NCI-H146 treated with DMSO at 0.1 percent for 48 hours (cell line): Measurements from ENCODE around the gene KCNH5.
"Not testable (repeated sequence)": the region's sequence is repeated elsewhere in the genome, so short reads cannot be mapped to it uniquely, and the experiment has no call there.

Source experiments
- DNase-seq: peaks from one replicate; lab custom pipeline; 2025; ENCODE audit not compliant: unreplicated experiment; lab: John Stamatoyannopoulos, UW

Gene KCNH5

DNA sequence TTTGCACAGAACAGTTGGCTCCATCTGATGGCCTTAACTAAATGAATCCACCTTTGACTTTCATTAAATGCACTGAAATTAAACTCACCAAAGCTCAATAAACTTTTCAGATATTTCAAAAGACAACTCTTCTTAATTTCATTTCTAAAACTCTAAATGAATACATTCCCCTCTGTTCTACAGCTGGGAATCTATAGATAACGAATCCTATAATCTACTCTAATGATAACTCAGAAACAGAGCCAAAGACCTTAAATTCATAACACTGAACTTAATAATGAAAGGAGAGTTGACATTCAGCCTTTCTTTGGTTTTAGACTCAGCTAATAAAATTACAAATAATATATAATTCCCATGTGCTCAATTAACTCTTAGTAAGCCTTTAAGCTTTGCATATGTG, 150.5 kb downstream of the KCNH5 start:
- DNase-seq, result no peak

DNA sequence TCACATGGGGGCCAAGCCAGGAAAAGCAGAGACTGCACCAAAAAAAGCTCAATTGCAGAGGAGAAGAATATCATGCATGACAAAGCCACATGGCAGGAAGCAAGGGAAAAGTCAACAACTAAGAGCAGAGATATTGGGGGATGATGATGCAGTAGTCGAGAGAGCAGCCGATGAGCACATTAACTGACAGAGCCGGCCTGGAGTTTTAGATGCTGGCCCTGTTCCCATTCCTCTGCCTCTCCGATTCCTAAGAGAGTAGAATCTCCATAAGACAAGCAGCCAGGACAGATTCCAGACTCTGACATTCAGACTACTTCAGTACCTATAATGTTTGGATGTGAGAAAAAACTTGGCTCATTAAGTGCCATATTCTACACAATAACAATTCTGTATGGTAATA, 155.9 kb downstream of the KCNH5 start:
- DNase-seq, result no peak

GRCh38 chr14:62886461-62886860, 158.8 kb downstream of the KCNH5 start:
- no peak for DNase-seq

DNA sequence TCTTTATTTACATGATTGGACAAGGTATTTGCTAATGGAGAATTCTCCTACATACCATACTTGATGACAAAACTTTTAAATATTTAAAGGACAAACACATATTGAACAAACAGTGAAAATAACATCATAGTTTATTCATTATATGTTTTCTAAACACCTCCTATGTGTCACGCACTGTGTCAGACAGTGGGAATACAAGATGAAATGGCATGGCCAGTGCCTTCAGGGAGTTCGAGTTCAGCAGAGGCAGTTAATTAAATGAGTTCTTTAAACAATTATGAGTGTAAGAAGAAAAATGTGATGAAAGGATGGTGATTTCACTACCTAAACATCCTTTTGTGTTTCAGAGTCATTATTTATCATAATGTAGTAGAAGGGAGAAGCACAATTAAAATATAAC, 159.8 kb downstream of the KCNH5 start:
- DNase-seq, result no peak

DNA sequence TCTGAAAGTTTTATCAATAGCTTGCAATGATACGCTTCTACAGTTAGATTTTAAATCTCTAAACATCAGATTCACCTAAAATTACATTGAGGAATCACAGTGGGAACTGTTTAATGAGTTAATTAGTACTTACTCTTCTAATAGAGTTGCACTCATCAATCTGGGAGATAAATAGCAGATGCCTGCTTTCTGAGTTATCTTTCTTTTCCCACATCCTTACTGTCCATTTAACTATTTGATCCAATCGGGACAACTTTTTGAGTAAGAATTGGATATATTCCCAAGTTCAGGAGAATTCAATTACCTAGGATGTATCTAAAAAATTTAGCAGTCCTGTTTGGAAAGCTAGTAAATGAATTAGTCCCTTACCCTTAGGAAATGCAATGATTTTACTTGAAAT, 162.3 kb downstream of the KCNH5 start:
- DNase-seq, result no peak

DNA sequence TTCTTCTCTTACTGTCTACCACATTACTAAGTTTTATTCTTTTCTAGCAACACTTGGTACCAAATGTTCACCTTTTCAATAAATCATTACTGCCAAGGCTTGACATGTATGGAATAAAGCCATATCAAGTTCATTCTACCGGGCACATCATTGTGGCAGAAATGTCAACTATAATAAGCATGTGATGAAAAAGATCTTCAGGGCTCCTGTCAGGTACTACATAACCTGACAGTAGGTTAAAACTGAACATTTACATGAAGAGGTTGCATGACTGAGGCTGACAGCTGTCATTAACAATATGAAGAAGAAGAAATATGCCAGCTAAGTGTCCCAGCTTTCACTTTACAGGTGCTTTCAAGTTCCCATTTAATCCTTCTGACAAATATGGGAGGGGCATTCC, 178.9 kb downstream of the KCNH5 start:
- no peak for DNase-seq

DNA sequence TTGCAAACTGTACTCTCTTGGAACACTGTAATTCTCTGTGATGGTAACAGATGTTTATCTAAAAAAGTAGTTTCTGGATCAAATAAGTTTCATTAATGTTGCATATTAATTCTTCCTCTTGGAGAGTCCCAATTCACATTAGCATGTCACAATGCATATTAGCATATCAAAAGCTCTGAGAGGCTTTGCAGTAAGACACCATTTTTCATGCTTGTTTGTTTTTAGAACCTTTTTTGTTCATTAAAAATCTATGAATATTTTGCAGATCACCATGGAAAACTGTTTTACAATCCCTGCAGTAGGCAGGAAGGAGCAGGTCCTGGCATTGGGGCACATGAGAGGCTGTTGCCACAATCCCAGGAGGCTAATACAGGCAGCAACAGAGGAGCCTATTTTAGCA, 180.7 kb downstream of the KCNH5 start:
- no peak for DNase-seq

DNA sequence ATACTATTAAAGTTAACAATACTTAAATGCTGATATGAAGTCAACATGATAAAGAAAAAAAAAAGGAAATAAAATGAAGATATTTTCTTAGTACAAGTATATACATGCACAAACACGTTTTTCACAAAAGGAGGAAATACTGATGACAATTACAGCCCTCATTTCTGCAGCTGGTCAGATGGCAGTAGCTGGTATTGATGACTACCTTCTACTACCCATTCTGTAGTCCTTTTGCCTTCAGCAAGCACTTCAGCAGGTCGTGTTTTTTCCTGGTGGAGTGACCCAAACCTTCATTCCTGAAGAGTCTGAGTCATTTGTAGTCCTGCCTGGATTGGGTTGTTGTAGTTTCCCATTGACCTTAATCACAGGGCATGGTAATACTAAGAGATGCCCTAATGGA, 187.2 kb downstream of the KCNH5 start:
- DNase-seq, result not testable (repeated sequence)

DNA sequence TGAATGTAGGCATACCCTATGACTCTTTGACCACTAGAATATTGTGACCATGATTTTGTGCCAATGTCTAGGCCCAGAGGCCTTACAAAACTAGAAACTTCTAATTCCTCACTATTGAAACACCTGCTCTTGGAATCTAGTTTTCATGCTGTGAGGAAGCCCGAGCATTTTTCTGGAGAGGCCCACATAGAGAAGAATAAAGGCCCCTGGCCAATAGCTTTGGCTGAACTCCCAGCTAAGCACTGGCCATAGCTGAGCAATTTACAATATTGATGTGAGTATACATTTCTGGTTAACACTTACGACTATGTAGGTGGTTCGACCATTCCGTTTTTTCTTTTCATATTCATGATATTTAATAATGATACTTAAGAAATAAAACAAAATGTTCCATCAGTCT, 190.3 kb downstream of the KCNH5 start:
- DNase-seq, result no peak

GRCh38 chr14:62847168-62847567, 198.1 kb downstream of the KCNH5 start:
- DNase-seq, result no peak

DNA sequence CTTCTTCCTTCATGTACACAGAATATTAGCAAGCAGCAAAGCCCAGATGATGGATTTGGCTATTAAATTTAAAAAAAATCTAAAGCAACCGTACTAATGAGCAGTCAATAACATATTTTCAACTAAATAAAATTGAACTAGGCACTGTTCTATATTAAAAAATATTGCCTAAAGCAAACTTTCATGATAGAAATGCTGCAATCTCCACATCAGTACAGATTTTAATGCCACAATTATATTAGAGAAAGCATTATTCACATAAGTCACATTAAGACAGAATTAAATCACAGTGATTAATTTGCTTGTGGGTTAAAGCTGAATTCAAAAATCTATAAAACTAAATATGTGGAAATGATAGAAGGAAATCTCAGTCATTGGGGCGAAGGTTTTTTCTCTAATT, 200.7 kb downstream of the KCNH5 start:
- DNase-seq, result no peak

GRCh38 chr14:62824086-62824485, 221.2 kb downstream of the KCNH5 start:
- no peak for DNase-seq

- DNase-seq, result no peak
Observed at GRCh38 chr14:62819931-62820330, 225.3 kb downstream of the KCNH5 start.

GRCh38 chr14:62807636-62808035, 237.6 kb downstream of the KCNH5 start:
- DNase-seq, result no peak

DNA sequence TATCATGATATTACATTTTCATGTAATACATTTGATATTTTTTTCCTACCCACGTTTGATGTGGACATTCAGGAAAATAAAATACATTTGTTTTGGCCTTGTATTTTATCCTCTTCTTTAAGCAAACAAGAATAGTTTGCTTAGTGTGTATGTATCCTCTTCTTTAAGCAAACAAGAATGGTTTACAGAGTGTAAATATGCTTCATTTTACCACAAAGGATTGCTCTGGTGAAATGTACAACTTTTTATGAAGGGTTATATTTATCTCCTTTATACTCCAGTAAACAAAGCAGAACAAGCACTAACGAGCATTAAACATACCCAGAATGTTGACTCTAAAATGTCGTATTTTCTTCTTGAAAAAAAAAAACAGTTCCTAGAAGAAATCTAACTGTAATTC, 244.7 kb downstream of the KCNH5 start:
- no peak for DNase-seq

GRCh38 chr14:62796431-62796830, 248.8 kb downstream of the KCNH5 start:
- no peak for DNase-seq

GRCh38 chr14:62792578-62792977, 252.7 kb downstream of the KCNH5 start:
- no peak for DNase-seq

- not testable (repeated sequence) for DNase-seq
Observed at GRCh38 chr14:62781328-62781727, 263.9 kb downstream of the KCNH5 start.

GRCh38 chr14:62778852-62779251, 266.4 kb downstream of the KCNH5 start:
- no peak for DNase-seq

DNA sequence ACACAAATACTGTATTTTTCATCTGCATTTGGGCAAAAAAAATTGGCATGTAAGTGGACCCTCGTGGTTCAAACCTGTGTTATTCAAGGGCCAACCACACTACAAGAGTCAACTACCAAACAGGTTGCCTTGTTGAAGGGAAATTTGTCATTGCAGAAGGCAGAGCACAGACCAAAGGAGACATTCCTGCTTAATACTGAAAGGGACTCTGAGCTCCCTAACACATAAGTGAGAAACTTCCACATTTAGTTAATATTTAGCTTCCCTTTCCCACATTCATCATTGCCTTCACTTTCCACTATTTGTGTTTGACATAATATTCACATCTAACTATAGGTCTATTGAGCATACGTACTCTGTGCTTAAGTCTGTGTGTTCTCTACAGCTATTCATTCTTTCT, 266.9 kb downstream of the KCNH5 start:
- no peak for DNase-seq

GRCh38 chr14:62777510-62777909, 267.7 kb downstream of the KCNH5 start:
- no peak for DNase-seq

GRCh38 chr14:62776300-62776699, 269.0 kb downstream of the KCNH5 start:
- no peak for DNase-seq

- DNase-seq, result no peak
Observed at GRCh38 chr14:62768753-62769152, 276.5 kb downstream of the KCNH5 start.

DNA sequence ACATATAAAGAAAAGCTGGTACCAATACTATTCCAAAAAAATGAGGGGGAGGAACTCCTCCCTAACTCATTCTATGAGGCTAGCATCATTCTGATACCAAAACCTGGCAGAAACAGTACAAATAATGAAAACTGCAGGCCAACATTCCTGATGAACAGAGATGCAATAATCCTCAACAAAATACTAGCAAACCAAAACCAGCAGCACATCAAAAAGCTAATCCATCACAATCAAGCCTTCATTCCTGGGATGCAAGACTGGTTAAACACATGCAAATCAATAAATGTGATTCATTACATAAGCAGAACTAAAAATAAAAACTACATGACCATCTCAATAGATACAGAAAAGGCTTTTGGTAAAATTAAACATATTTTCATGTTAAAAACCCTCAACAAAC, 281.3 kb downstream of the KCNH5 start:
- no peak for DNase-seq
